OCI-LY3 (cell line): Measurements from ENCODE around the gene EIF3C.
"Not testable (repeated sequence)": the region's sequence is repeated elsewhere in the genome, so short reads cannot be mapped to it uniquely, and the experiment has no call there.

Experiments used
- EZH2phosphoT487 ChIP-seq: fragments of 200-600 bp; shearing (Covaris generic); IDR thresholded peaks from 2 replicates; pipeline ENCODE4 v1.6.1; 2018; ENCODE audit warnings: antibody characterized with exemption, mixed run types, low read depth
- TF ChIP-seq, protein P1 (sequence below): fragments of 200-600, 300-600 bp; sonication (generic); IDR thresholded peaks from 2 replicates; pipeline ENCODE4 v1.5.1; 2014; ENCODE audit warnings: antibody characterized with exemption, low read length, low read depth

GRCh38 chr16:28668199-28668598, 43.1 kb upstream of the EIF3C start:
- TF ChIP-seq, protein P1, sequence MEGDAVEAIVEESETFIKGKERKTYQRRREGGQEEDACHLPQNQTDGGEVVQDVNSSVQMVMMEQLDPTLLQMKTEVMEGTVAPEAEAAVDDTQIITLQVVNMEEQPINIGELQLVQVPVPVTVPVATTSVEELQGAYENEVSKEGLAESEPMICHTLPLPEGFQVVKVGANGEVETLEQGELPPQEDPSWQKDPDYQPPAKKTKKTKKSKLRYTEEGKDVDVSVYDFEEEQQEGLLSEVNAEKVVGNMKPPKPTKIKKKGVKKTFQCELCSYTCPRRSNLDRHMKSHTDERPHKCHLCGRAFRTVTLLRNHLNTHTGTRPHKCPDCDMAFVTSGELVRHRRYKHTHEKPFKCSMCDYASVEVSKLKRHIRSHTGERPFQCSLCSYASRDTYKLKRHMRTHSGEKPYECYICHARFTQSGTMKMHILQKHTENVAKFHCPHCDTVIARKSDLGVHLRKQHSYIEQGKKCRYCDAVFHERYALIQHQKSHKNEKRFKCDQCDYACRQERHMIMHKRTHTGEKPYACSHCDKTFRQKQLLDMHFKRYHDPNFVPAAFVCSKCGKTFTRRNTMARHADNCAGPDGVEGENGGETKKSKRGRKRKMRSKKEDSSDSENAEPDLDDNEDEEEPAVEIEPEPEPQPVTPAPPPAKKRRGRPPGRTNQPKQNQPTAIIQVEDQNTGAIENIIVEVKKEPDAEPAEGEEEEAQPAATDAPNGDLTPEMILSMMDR = not testable (repeated sequence)
- TF ChIP-seq EZH2phosphoT487 = not testable (repeated sequence)
